ENCODE results near the gene RAF1. TPM values are rescaled to one million over a fixed set of nuclear protein-coding genes. Genes with fewer than 3 reads are reported as not detected.

RAF1 gene
- total and polyA plus RNA-seq, 2 of the 13 experiments (the other 11 are each of a cell fraction or from before 2014, with no cell fraction given), result 72.2 to 91.4 TPM

DNA sequence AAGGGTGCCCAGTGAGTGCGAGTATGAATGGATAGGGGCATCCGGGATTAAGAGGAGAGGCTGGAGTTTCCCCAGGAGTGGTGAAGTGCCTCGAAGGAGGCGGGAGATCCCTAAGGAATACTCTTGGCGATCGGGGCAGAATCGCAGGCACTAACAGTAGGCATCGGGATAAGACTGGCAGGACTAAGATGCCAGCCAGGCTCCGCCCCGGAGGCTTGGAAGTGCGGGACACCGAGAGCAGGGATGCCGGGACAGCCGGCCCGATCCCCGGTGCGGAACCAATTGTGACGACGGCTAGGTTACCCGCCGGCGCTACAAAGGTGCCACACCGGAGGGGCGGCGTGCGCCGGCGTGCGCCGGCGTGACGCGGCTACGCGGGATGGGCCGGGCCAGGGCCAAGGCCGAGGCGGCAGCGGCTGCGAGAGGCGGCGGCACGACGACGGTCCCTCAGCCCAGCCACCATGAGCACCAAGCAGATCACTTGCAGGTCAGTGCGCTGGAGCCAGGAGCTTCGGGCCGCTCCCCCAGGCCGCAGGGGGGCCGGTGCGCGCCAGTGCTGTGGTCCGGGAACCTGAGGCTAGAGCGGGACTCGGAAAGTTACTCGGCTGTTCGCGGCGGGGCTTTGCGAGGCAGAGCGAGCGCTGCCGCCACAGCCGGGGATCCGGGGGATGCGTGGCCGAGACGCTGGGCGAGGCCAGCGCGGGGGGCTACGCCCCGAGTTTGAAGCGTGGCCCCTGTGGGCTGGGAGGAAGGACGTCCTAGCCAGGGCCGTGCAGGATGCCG is 107.0 kb downstream of the RAF1 start, which contains the start of gene MKRN2 (continued):
- peak; percentile 69; the same call in 1 of the 2 replicates for TF ChIP-seq YEATS2 (CRISPR knock-in tag; IDR thresholded peaks at IDR 0.05; ENCODE audit: borderline replicate concordance)
- peak; percentile 85; the same call in 1 of the 2 replicates for TF ChIP-seq ZFAT (CRISPR knock-in tag; conservative IDR thresholded peaks at IDR 0.05)
- TF ChIP-seq ZBTB39 (CRISPR knock-in tag; IDR thresholded peaks at IDR 0.05), result no peak
- peak; percentile 49 for TF ChIP-seq ZNF770 (CRISPR knock-in tag; IDR thresholded peaks at IDR 0.05)
- peak; percentile 95 for TF ChIP-seq ZFY (CRISPR knock-in tag; IDR thresholded peaks at IDR 0.05)
- no peak for TF ChIP-seq ZSCAN30 (CRISPR knock-in tag; IDR thresholded peaks at IDR 0.05)
- peak; percentile 91 for TF ChIP-seq IRF2 (CRISPR knock-in tag; IDR thresholded peaks at IDR 0.05)
- peak; percentile 87 for TF ChIP-seq HOXD1 (CRISPR knock-in tag; IDR thresholded peaks at IDR 0.05)
- TF ChIP-seq, protein P1, sequence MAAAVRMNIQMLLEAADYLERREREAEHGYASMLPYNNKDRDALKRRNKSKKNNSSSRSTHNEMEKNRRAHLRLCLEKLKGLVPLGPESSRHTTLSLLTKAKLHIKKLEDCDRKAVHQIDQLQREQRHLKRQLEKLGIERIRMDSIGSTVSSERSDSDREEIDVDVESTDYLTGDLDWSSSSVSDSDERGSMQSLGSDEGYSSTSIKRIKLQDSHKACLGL (CRISPR knock-in tag; IDR thresholded peaks at IDR 0.05), result peak; percentile 97
- peak; percentile 81; the same call in 1 of the 2 replicates for TF ChIP-seq ZBTB10 (CRISPR knock-in tag; IDR thresholded peaks at IDR 0.05; ENCODE audit: borderline replicate concordance)
- TF ChIP-seq THYN1 (CRISPR knock-in tag; IDR thresholded peaks at IDR 0.05; ENCODE audit: borderline replicate concordance, low read depth), result no peak
- peak; percentile 79; the same call in 1 of the 2 replicates for TF ChIP-seq ZNF468 (CRISPR knock-in tag; IDR thresholded peaks at IDR 0.05)
- TF ChIP-seq MIER2 (CRISPR knock-in tag; IDR thresholded peaks at IDR 0.05), result no peak
- TF ChIP-seq CCAR2 (optimal IDR thresholded peaks at IDR 0.05; ENCODE audit: low read depth, low read length), result peak; percentile 65
- no peak for TF ChIP-seq ZNF841 (CRISPR knock-in tag; IDR thresholded peaks at IDR 0.05; ENCODE audit: borderline replicate concordance)
- TF ChIP-seq ZBTB42 (CRISPR knock-in tag; IDR thresholded peaks at IDR 0.05), result 0 out of 2 replicates have a peak, but pooled peaks have one; percentile 67
- no peak for TF ChIP-seq ZNF570 (CRISPR knock-in tag; IDR thresholded peaks at IDR 0.05; ENCODE audit: borderline replicate concordance)
- TF ChIP-seq ZNF569 (CRISPR knock-in tag; IDR thresholded peaks at IDR 0.05; ENCODE audit: borderline replicate concordance), result no peak
- TF ChIP-seq PCBP1 (IDR thresholded peaks at IDR 0.05; ENCODE audit: borderline replicate concordance, low read depth, low read length), result no peak
- peak; percentile 72; the same call in 1 of the 2 replicates for TF ChIP-seq NAIF1 (CRISPR knock-in tag; IDR thresholded peaks at IDR 0.05; ENCODE audit: borderline replicate concordance)
- peak; percentile 51; the same call in 1 of the 2 replicates for TF ChIP-seq AHR (CRISPR knock-in tag; IDR thresholded peaks at IDR 0.05)
- no peak; the same call in 1 of the 2 replicates for TF ChIP-seq ZNF460 (CRISPR knock-in tag; IDR thresholded peaks at IDR 0.05; ENCODE audit: borderline replicate concordance)
